ENCODE data around the gene HERPUD1. TPM values are rescaled to one million over a fixed set of nuclear protein-coding genes. Genes with fewer than 3 reads are reported as not detected.

The HERPUD1 gene
- total and polyA plus RNA-seq, 2 of the 13 experiments (the other 11 are each of a cell fraction or from before 2014, with no cell fraction given): 96.2 to 323 TPM

DNA sequence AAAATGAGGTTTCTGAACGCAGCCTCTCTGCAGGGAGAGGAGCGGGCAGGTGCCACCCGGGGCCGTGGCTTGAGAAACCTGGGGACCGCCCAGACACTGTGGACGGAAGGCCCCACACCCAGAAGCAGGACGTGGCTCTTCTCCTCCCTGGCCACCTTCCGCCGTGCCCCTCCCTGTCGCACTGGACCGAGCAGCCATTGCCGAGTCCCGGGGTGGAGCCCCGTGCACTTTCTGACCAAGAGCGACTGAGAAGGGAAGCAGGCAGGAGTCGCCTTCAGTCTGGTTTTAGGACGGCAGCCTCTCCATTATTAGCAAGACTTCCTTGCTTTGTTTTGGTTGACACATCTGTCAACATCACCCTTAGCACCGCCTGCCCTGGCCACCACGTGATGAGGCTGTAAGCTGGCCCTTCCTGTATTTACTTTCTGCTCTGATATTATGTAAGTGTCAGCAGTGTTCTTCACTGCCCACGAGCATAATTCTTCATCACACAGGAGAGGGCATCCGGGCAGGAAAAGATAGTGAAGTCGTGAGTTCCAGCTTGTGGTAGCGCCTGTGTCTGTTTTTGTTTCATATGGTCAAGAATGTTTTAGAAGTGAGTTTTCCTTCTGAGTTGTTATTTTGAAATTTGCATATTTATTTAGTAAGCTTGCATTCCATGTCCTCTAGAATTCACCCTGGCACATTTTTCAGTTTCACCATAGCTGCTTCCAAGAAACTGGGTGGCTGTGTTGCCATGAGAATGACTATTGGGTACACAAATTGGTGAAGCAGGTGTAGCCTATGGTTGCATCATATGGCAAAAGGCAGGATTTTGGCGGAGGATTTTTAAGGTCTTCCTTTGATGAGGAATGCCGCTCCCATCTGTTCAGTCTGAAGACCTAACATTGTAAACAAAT lies 1.0 kb downstream of the HERPUD1 start (continued):
- TF ChIP-seq, protein P1, sequence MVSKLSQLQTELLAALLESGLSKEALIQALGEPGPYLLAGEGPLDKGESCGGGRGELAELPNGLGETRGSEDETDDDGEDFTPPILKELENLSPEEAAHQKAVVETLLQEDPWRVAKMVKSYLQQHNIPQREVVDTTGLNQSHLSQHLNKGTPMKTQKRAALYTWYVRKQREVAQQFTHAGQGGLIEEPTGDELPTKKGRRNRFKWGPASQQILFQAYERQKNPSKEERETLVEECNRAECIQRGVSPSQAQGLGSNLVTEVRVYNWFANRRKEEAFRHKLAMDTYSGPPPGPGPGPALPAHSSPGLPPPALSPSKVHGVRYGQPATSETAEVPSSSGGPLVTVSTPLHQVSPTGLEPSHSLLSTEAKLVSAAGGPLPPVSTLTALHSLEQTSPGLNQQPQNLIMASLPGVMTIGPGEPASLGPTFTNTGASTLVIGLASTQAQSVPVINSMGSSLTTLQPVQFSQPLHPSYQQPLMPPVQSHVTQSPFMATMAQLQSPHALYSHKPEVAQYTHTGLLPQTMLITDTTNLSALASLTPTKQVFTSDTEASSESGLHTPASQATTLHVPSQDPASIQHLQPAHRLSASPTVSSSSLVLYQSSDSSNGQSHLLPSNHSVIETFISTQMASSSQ (IDR thresholded peaks at IDR 0.05; ENCODE audit: low read depth): peak; percentile 41; the same call in 1 of the 2 replicates
- TF ChIP-seq, protein P1 (CRISPR knock-in tag; IDR thresholded peaks at IDR 0.05; ENCODE audit: borderline replicate concordance): no peak
- TF ChIP-seq, protein P2, sequence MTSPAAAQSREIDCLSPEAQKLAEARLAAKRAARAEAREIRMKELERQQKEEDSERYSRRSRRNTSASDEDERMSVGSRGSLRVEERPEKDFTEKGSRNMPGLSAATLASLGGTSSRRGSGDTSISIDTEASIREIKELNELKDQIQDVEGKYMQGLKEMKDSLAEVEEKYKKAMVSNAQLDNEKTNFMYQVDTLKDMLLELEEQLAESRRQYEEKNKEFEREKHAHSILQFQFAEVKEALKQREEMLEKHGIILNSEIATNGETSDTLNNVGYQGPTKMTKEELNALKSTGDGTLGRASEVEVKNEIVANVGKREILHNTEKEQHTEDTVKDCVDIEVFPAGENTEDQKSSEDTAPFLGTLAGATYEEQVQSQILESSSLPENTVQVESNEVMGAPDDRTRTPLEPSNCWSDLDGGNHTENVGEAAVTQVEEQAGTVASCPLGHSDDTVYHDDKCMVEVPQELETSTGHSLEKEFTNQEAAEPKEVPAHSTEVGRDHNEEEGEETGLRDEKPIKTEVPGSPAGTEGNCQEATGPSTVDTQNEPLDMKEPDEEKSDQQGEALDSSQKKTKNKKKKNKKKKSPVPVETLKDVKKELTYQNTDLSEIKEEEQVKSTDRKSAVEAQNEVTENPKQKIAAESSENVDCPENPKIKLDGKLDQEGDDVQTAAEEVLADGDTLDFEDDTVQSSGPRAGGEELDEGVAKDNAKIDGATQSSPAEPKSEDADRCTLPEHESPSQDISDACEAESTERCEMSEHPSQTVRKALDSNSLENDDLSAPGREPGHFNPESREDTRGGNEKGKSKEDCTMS (CRISPR knock-in tag; conservative IDR thresholded peaks at IDR 0.05): no peak; the same call in 1 of the 2 replicates
- TF ChIP-seq ZNF639 (CRISPR knock-in tag; conservative IDR thresholded peaks at IDR 0.05) (0 out of 2 replicates have a peak, but pooled peaks have one; percentile 31), ZNF503 (CRISPR knock-in tag; IDR thresholded peaks at IDR 0.05) (no peak), MZF1 (CRISPR knock-in tag; IDR thresholded peaks at IDR 0.05; ENCODE audit: borderline replicate concordance) (0 out of 2 replicates have a peak, but pooled peaks have one; percentile 25), SP1 (IDR thresholded peaks at IDR 0.05) (no peak), SP1 (CRISPR knock-in tag; IDR thresholded peaks at IDR 0.05) (no peak), FOXP1 (IDR thresholded peaks at IDR 0.05) (no peak), FOXP1 (CRISPR knock-in tag; IDR thresholded peaks at IDR 0.05) (peak; percentile 92), TRAFD1 (CRISPR knock-in tag; IDR thresholded peaks at IDR 0.05; ENCODE audit: borderline replicate concordance) (0 out of 2 replicates have a peak, but pooled peaks have one; percentile 40), YEATS4 (CRISPR knock-in tag; IDR thresholded peaks at IDR 0.05; ENCODE audit: borderline replicate concordance) (peak; percentile 55; the same call in 1 of the 2 replicates), U2AF2 (IDR thresholded peaks at IDR 0.05; ENCODE audit: low read depth, low read length) (no peak), GFI1 (CRISPR knock-in tag; IDR thresholded peaks at IDR 0.05; ENCODE audit: borderline replicate concordance) (no peak), SMARCC2 (IDR thresholded peaks at IDR 0.05) (no peak)
